H1 (cell line): ENCODE data around the gene C2orf78. TPM values are rescaled to one million over a fixed set of nuclear protein-coding genes. Genes with fewer than 3 reads are reported as not detected.

Experiments used
- CTCF ChIA-PET: fragments of 300-600 bp; sonication (Branson Sonifier 250); formaldehyde crosslinking; loops from one replicate; lab custom pipeline; 2021; ENCODE audit not compliant: partially characterized antibody; lab: Charles Lee
- POLR2A ChIA-PET: fragments of 300-600 bp; sonication (Branson Sonifier 250); formaldehyde crosslinking; loops from one replicate; lab custom pipeline; 2021; ENCODE audit warnings: inconsistent platforms; ENCODE audit not compliant: partially characterized antibody; lab: Charles Lee
- DNase-seq, 2 experiments: peaks; one replicate each; pipeline versions ENCODE4 v3.0.0 to v3.0.0-alpha.2; 2010 to 2022; ENCODE audit warnings: low spot score in 2 of 2, low read depth in 1 of 2, mixed read lengths in 1 of 2
- FAIRE-seq: peaks from 2 replicates; lab custom pipeline; 2011; peaks lifted over from hg19 to GRCh38; lab: Jason Lieb, UNC
- H2AFZ ChIP-seq: 2 replicates; pipeline ENCODE4 v1.8.1; 2012; ENCODE audit warnings: low read length, inconsistent platforms
- H2AK5ac ChIP-seq: 2 replicates; pipeline ENCODE4 v1.6.1; 2013; ENCODE audit warnings: low read depth, low read length
- H2BK120ac ChIP-seq: replicated peaks from 2 replicates; pipeline ENCODE3; 2013; ENCODE audit warnings: low read depth, low read length, inconsistent platforms
- H2BK12ac ChIP-seq: 2 replicates; pipeline ENCODE4 v1.6.1; 2013; ENCODE audit warnings: low read depth, low read length
- H2BK15ac ChIP-seq: 2 replicates; pipeline ENCODE4 v1.6.1; 2013; ENCODE audit warnings: low read length
- H2BK20ac ChIP-seq: 2 replicates; pipeline ENCODE4 v1.6.1; 2013; ENCODE audit warnings: low read length
- H2BK5ac ChIP-seq: 2 replicates; pipeline ENCODE4 v1.6.1; 2013; ENCODE audit warnings: low read depth, low read length
- H3K14ac ChIP-seq: 2 replicates; pipeline ENCODE4 v1.6.1; 2013; ENCODE audit warnings: inconsistent platforms; ENCODE audit not compliant: insufficient read length
- H3K18ac ChIP-seq: 2 replicates; pipeline ENCODE4 v1.6.1; 2013; ENCODE audit warnings: low read length; ENCODE audit errors: extremely low read depth
- H3K23ac ChIP-seq: 2 replicates; pipeline ENCODE4 v1.6.1; 2013; ENCODE audit warnings: inconsistent platforms; ENCODE audit not compliant: insufficient read length
- H3K23me2 ChIP-seq: 2 replicates; pipeline ENCODE4 v1.6.1; 2013; ENCODE audit warnings: low read depth, low read length
- H3K27ac ChIP-seq: 2 replicates; pipeline ENCODE4 v1.6.1; 2011; ENCODE audit warnings: low read depth, low read length, inconsistent platforms
- H3K27me3 ChIP-seq, 4 experiments: replicated peaks in 1 of 4; 1 replicate in 1 of 4; 2 replicates in 3 of 4; pipeline versions ENCODE4 v1.6.1 to v1.8.1; 2011 to 2013; ENCODE audit warnings: low read length in 3 of 4, mild to moderate bottlenecking in 3 of 4, inconsistent platforms in 2 of 4, mixed read lengths in 2 of 4, moderate library complexity in 1 of 4; ENCODE audit not compliant: control insufficient read depth in 3 of 4, insufficient read depth in 3 of 4; ENCODE audit errors: extremely low read depth in 1 of 4
- H3K36me3 ChIP-seq, 4 experiments: 2 replicates each; pipeline versions ENCODE4 v1.6.1 to v1.8.1; 2011 to 2013; ENCODE audit warnings: mild to moderate bottlenecking in 4 of 4, low read length in 3 of 4, moderate library complexity in 2 of 4, control low read depth in 1 of 4, inconsistent platforms in 1 of 4; ENCODE audit not compliant: insufficient read depth in 4 of 4, control insufficient read depth in 2 of 4
- H3K4ac ChIP-seq: replicated peaks from 2 replicates; pipeline ENCODE3; 2013; ENCODE audit warnings: low read length, low read depth, mixed read lengths, inconsistent platforms; ENCODE audit not compliant: insufficient read length
- H3K4me1 ChIP-seq, 4 experiments: replicated peaks in 1 of 4; 1 replicate in 1 of 4; 2 replicates in 3 of 4; pipeline versions ENCODE4 v1.6.1 to v1.8.1; 2011 to 2013; ENCODE audit warnings: low read length in 3 of 4, inconsistent platforms in 2 of 4, mixed read lengths in 1 of 4; ENCODE audit not compliant: insufficient read depth in 4 of 4, control insufficient read depth in 3 of 4
- H3K4me2 ChIP-seq, 2 experiments: 2 replicates each; pipeline versions ENCODE4 v1.6.1 to v1.8.1; 2011 to 2013; ENCODE audit warnings: low read depth in 2 of 2, low read length in 2 of 2, control low read depth in 1 of 2, inconsistent platforms in 1 of 2, mild to moderate bottlenecking in 1 of 2; ENCODE audit not compliant: insufficient read depth in 1 of 2
- H3K4me3 ChIP-seq, 4 experiments: fragments of 200-600, 300-600 bp in 1 of 4; sonication (generic), shearing (Covaris generic), sonication (Bioruptor Twin) in 1 of 4; 2 replicates each; pipeline versions ENCODE4 v1.5.1 to v1.8.1; 2011 to 2016; ENCODE audit warnings: low read length in 4 of 4, low read depth in 3 of 4, control low read depth in 2 of 4, inconsistent platforms in 2 of 4, mild to moderate bottlenecking in 2 of 4, mixed read lengths in 1 of 4, moderate library complexity in 1 of 4; ENCODE audit not compliant: insufficient read depth in 2 of 4; ENCODE audit errors: extremely low read depth in 1 of 4
- H3K56ac ChIP-seq: replicated peaks from 2 replicates; pipeline ENCODE3; 2013; ENCODE audit warnings: low read depth, mild to moderate bottlenecking, mixed read lengths, low read length, inconsistent platforms; ENCODE audit not compliant: insufficient read length
- H3K79me1 ChIP-seq: 2 replicates; pipeline ENCODE4 v1.6.1; 2013; ENCODE audit warnings: low read depth, low read length, control low read depth
- H3K79me2 ChIP-seq, 2 experiments: 2 replicates each; pipeline versions ENCODE4 v1.6.1 to v1.8.1; 2012 to 2013; ENCODE audit warnings: low read length in 2 of 2, mild to moderate bottlenecking in 2 of 2, inconsistent platforms in 1 of 2; ENCODE audit not compliant: insufficient read depth in 2 of 2, control insufficient read depth in 1 of 2
- H3K9ac ChIP-seq, 4 experiments: replicated peaks in 1 of 4; 1 replicate in 1 of 4; 2 replicates in 3 of 4; pipeline versions ENCODE4 v1.6.1 to v1.8.1; 2011 to 2013; ENCODE audit warnings: low read depth in 3 of 4, low read length in 3 of 4, control low read depth in 2 of 4, mild to moderate bottlenecking in 2 of 4, moderate library complexity in 2 of 4, inconsistent platforms in 1 of 4; ENCODE audit errors: extremely low read depth in 1 of 4
- H3K9me3 ChIP-seq, 2 experiments: 2 replicates each; pipeline versions ENCODE4 v1.6.1 to v1.8.1; 2012 to 2013; ENCODE audit warnings: mild to moderate bottlenecking in 2 of 2, moderate library complexity in 2 of 2, control low read depth in 1 of 2, inconsistent platforms in 1 of 2, low read depth in 1 of 2, low read length in 1 of 2, mixed read lengths in 1 of 2; ENCODE audit not compliant: insufficient read depth in 2 of 2
- H4K20me1 ChIP-seq, 2 experiments: replicated peaks in 1 of 2; 2 replicates each; pipeline versions ENCODE3 to v1.8.1; 2011 to 2013; ENCODE audit warnings: inconsistent platforms in 2 of 2, low read length in 2 of 2, mild to moderate bottlenecking in 1 of 2; ENCODE audit not compliant: insufficient read depth in 2 of 2, control insufficient read depth in 1 of 2
- H4K5ac ChIP-seq: 2 replicates; pipeline ENCODE4 v1.6.1; 2013; ENCODE audit warnings: low read length, low read depth, mixed read lengths, inconsistent platforms; ENCODE audit not compliant: insufficient read length
- H4K8ac ChIP-seq: 2 replicates; pipeline ENCODE4 v1.8.0; 2013; ENCODE audit warnings: mild to moderate bottlenecking, moderate library complexity, low read length, inconsistent platforms; ENCODE audit not compliant: insufficient read depth; ENCODE audit errors: extremely low read depth
- H4K91ac ChIP-seq: replicated peaks from 2 replicates; pipeline ENCODE3; 2013; ENCODE audit warnings: low read length, mixed read lengths, inconsistent platforms; ENCODE audit not compliant: insufficient read length
- BACH1 ChIP-seq: IDR thresholded peaks from 2 replicates; pipeline ENCODE4 v1.6.1; 2012; ENCODE audit warnings: low read length, improper control_type of control experiment
- BCL11A ChIP-seq, 2 experiments: IDR thresholded peaks; one replicate each; pipeline ENCODE4 v1.6.1; 2011; ENCODE audit warnings: low read depth in 2 of 2, low read length in 2 of 2, mild to moderate bottlenecking in 2 of 2
- CTBP2 ChIP-seq: IDR thresholded peaks from 2 replicates; pipeline ENCODE4 v1.7.0; 2011; ENCODE audit warnings: borderline replicate concordance, mild to moderate bottlenecking, moderate library complexity, mixed read lengths, low read length; ENCODE audit not compliant: insufficient read depth, insufficient read length
- E2F6 ChIP-seq: IDR thresholded peaks from 2 replicates; pipeline ENCODE4 v1.6.1; 2012; ENCODE audit warnings: inconsistent platforms
- NRF1 ChIP-seq: IDR thresholded peaks from 2 replicates; pipeline ENCODE4 v1.6.1; 2011; ENCODE audit warnings: mild to moderate bottlenecking, low read depth, low read length, improper control_type of control experiment
- PHF8 ChIP-seq: fragments of 200-600 bp; sonication (generic); conservative IDR thresholded peaks from 2 replicates; pipeline ENCODE4 v1.7.1; 2012; ENCODE audit warnings: low read depth, mild to moderate bottlenecking, inconsistent platforms, low read length, moderate library complexity
- RNF2 ChIP-seq: fragments of 200-900, 300-1000 bp; sonication (generic); IDR thresholded peaks from 2 replicates; pipeline ENCODE4 v1.7.1; 2016; ENCODE audit warnings: borderline replicate concordance, low read depth, mild to moderate bottlenecking, antibody characterized with exemption, low read length; ENCODE audit not compliant: poor library complexity, severe bottlenecking; ENCODE audit errors: missing control alignments
- SP1 ChIP-seq: IDR thresholded peaks from 2 replicates; pipeline ENCODE4 v1.6.1; 2011; ENCODE audit warnings: low read depth, low read length
- SP4 ChIP-seq: IDR thresholded peaks from 2 replicates; pipeline ENCODE4 v1.6.1; 2012; ENCODE audit warnings: low read length, inconsistent platforms
- TEAD4 ChIP-seq: IDR thresholded peaks from 2 replicates; pipeline ENCODE4 v1.6.1; 2012; ENCODE audit warnings: low read depth, low read length, inconsistent platforms, mixed read lengths
- WGBS, 2 experiments: shearing (Covaris generic) in 1 of 2; methylation state at CpG; one replicate each; pipeline versions ENCODE4 v1.1.6 to v1.1.7; 2013 to 2015; ENCODE audit warnings: low lambda C conversion rate in 2 of 2, mixed read lengths in 2 of 2, inconsistent platforms in 1 of 2, low coverage in 1 of 2, missing lambda C conversion rate in 1 of 2; ENCODE audit not compliant: insufficient replicate concordance in 2 of 2, insufficient coverage in 1 of 2, insufficient read length in 1 of 2; ENCODE audit errors: extremely low coverage in 1 of 2, missing lambda C conversion rate in 1 of 2; 5-methylcytosine and 5-hydroxymethylcytosine counted together
- polyA plus RNA-seq, 7 experiments: library from polyadenylated mRNA; depleted of rRNA in 3 of 7; stranded (reverse) in 5 of 7; unstranded in 2 of 7; fragments of >200 nt in 5 of 7; fragments of 200-250 nt in 2 of 7; gene quantifications; 1 replicate in 5 of 7; 2 replicates in 1 of 7; 4 replicates in 1 of 7; pipeline versions ENCODE4 v1.2.1 to v1.2.3, GENCODE V29; 2011 to 2013; ENCODE audit warnings: missing spikeins in 2 of 7, mixed read lengths in 2 of 7
- total RNA-seq: library from RNA; stranded (reverse); fragmentation: NEBNext Ultra II Directional; extraction: Animal tissue kit (Norgen Biotek cat#: 25700); gene quantifications from 2 replicates; pipeline ENCODE4 v1.2.1, GENCODE V29; 2021

C2orf78 gene
- total and polyA plus RNA-seq, 2 of the 8 experiments (the other 6 are each of a cell fraction or from before 2014, with no cell fraction given): 0.39 to 0.89 TPM

- Histone ChIP-seq H3K4ac (peak within 1 kb of the TSS; percentile 41), H3K14ac (no peak within 1 kb of the TSS), H3K23me2 (peaks cover 5% of the 10 kb centered on the region), H4K20me1 (peaks cover 0 to 2% of the 10 kb centered on the region in 2 experiments), H3K36me3 (peaks cover 0 to 28% (median 9%) of the 10 kb centered on the region in 4 experiments; a peak in 6 of 8 replicates), H2BK5ac (peak within 1 kb of the TSS; percentile 71; the same call in 1 of the 2 replicates), H2AFZ (peak within 1 kb of the TSS; percentile 97), H2BK120ac (no peak within 1 kb of the TSS), H4K91ac (peak within 1 kb of the TSS; percentile 48), H3K27ac (peak within 1 kb of the TSS; percentile 85), H3K79me1 (peaks cover 8% of the 10 kb centered on the region; the same call in 1 of the 2 replicates), H3K27me3 (peaks cover 0 to 7% (median 1%) of the 10 kb centered on the region in 4 experiments; a peak in 4 of 7 replicates), H3K4me2 (peak within 1 kb of the TSS; percentile 67), H3K18ac (0 out of 2 replicates have a peak within 1 kb of the TSS, but pooled peaks have one; percentile 51), H4K8ac (peak within 1 kb of the TSS; percentile 81; the same call in 1 of the 2 replicates), H2BK12ac (no peak within 1 kb of the TSS), H3K23ac (no peak within 1 kb of the TSS), H2BK15ac (no peak within 1 kb of the TSS), H2BK20ac (no peak within 1 kb of the TSS), H2AK5ac (no peak within 1 kb of the TSS), H3K9me3 (no peaks in the 10 kb centered on the region), H3K56ac (peak within 1 kb of the TSS; percentile 56), H3K9ac (peak within 1 kb of the TSS; percentile 76 to 81 (median 79)), H3K79me2 (peaks cover 0 to 26% of the 10 kb centered on the region in 2 experiments; a peak in 2 of 4 replicates), H3K4me1 (peaks cover 0 to 2% (median 0%) of the 10 kb centered on the region in 4 experiments; a peak in 2 of 7 replicates), H3K4me3 (peak within 1 kb of the TSS; percentile 75 to 91 (median 89)), H4K5ac (peak within 1 kb of the TSS; percentile 93)
- ChIA-PET CTCF (interaction anchor here (0.6 to 2.6 kb wide), 9 partner anchors 10 to 732 kb away, joined by 3 to 15 read pairs (median 3); partner anchors contain the start of gene DGUOK), POLR2A (interaction anchor here (0.7 to 1.2 kb wide), 9 partner anchors 10 to 370 kb away, joined by 3 to 7 read pairs (median 4); partner anchors contain the start of genes MTHFD2 and TPRKB)
- WGBS, 2 experiments: 2% methylated on average over 48 of the region's 48 CpGs; no CpG with 5 or more reads in 1 of the 2 experiments
- FAIRE-seq: peak; percentile 83
- peak; percentile 83 to 97 for DNase-seq
- TF ChIP-seq TEAD4: no peak
- TF ChIP-seq BCL11A (IDR thresholded peaks at IDR 0.05; ENCODE audit: low read depth in 2 of 2, low read length in 2 of 2): no peak
- no peak for TF ChIP-seq RNF2
- 0 out of 2 replicates have a peak, but pooled peaks have one; percentile 28 for TF ChIP-seq SP1
- TF ChIP-seq CTBP2: no peak
- TF ChIP-seq E2F6: peak; percentile 85
- TF ChIP-seq NRF1: no peak
- TF ChIP-seq BACH1: no peak
- peak; percentile 78; the same call in 1 of the 2 replicates for TF ChIP-seq SP4
- peak; percentile 92 for TF ChIP-seq PHF8
These were observed 45.0 kb downstream of the C2orf78 start, which contains the start of gene STAMBP for GRCh38 chr2:73828818-73829570. Gene STAMBP, plus strand, starts transcription at chr2:73828961. Its CDS starts 1,896 bp downstream, at chr2:73830857.
